PFSK-1 (cell line): ENCODE measurements around the gene SCRG1.

Source experiments
- FOXP2 ChIP-seq: optimal IDR thresholded peaks from 2 replicates; pipeline ENCODE3; 2011; ENCODE audit warnings: borderline replicate concordance, control low read depth, inconsistent platforms; ENCODE audit not compliant: insufficient read depth; ENCODE audit errors: extremely low read length, extremely low read depth
- POLR2AphosphoS5 ChIP-seq: IDR thresholded peaks from 2 replicates; pipeline ENCODE4 v1.6.1; 2012; ENCODE audit warnings: low read depth, mild to moderate bottlenecking, control low read depth, low read length, moderate library complexity
- SIN3A ChIP-seq: IDR thresholded peaks from 2 replicates; pipeline ENCODE4 v1.6.1; 2012; ENCODE audit warnings: mild to moderate bottlenecking, low read length, moderate library complexity, borderline replicate concordance; ENCODE audit not compliant: insufficient read depth
- TAF1 ChIP-seq: IDR thresholded peaks from 2 replicates; pipeline ENCODE4 v1.6.1; 2012; ENCODE audit warnings: low read length, control low read depth, borderline replicate concordance; ENCODE audit not compliant: insufficient read depth
- TF ChIP-seq, protein P1 (sequence below), 2 experiments: IDR thresholded peaks; 2 replicates each; pipeline versions ENCODE4 v1.6.1 to v1.8.0; 2011 to 2012; ENCODE audit warnings: low read depth in 2 of 2, low read length in 2 of 2, control low read depth in 1 of 2, inconsistent platforms in 1 of 2, mild to moderate bottlenecking in 1 of 2, moderate library complexity in 1 of 2; ENCODE audit not compliant: insufficient read depth in 1 of 2

The SCRG1 gene

DNA sequence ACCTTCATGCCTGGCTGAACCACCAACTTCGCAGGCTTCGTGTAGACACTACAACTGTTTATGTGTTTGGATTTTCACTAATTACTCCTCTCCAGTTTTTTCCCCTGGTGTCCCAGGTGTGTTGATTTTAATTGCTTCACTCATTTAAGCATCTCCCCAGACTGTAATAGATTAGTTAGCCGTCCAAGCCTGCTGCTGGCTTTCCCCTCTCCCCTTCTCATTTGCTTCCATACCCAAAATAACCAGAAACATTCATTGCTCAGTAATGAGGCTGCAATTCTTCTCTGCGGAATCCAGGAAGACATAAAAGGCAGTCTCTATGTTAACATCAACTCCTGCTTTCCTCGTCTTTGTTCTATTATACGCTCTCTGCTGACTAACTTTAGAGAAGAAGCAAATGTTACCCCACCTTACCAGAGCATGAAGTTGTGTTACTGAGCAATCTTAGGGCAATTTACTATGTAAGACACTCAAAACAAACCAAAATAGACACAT, 37.9 kb upstream of the SCRG1 start:
- TF ChIP-seq, protein P1, sequence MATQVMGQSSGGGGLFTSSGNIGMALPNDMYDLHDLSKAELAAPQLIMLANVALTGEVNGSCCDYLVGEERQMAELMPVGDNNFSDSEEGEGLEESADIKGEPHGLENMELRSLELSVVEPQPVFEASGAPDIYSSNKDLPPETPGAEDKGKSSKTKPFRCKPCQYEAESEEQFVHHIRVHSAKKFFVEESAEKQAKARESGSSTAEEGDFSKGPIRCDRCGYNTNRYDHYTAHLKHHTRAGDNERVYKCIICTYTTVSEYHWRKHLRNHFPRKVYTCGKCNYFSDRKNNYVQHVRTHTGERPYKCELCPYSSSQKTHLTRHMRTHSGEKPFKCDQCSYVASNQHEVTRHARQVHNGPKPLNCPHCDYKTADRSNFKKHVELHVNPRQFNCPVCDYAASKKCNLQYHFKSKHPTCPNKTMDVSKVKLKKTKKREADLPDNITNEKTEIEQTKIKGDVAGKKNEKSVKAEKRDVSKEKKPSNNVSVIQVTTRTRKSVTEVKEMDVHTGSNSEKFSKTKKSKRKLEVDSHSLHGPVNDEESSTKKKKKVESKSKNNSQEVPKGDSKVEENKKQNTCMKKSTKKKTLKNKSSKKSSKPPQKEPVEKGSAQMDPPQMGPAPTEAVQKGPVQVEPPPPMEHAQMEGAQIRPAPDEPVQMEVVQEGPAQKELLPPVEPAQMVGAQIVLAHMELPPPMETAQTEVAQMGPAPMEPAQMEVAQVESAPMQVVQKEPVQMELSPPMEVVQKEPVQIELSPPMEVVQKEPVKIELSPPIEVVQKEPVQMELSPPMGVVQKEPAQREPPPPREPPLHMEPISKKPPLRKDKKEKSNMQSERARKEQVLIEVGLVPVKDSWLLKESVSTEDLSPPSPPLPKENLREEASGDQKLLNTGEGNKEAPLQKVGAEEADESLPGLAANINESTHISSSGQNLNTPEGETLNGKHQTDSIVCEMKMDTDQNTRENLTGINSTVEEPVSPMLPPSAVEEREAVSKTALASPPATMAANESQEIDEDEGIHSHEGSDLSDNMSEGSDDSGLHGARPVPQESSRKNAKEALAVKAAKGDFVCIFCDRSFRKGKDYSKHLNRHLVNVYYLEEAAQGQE (IDR thresholded peaks at IDR 0.05; ENCODE audit: insufficient read depth in 1 of 2, low read depth in 2 of 2, low read length in 2 of 2) = no peak
- TF ChIP-seq SIN3A (no peak), FOXP2 (no peak), POLR2AphosphoS5 (no peak), TAF1 (no peak)

DNA sequence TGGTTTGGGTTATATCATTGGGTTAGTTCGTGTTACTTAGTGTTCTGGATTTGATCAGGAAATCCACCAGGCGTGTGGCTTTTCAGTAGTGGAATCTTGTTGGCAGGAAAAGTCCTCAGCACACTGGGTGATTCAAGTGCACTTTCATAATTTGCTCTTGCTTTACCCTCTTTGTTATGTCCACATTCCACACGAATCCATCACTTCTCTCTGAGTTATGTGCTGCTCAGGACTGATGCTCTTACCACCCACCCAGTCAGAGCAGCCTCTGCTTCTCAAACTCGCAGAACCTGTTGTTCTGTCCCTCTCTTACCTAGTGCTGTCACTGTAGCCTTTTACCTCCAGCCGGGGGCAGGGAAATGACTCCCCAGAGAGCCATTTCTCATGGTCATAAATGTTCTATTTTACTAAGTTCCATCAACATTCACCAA, 37.2 kb upstream of the SCRG1 start:
- TF ChIP-seq, protein P1 (IDR thresholded peaks at IDR 0.05; ENCODE audit: insufficient read depth in 1 of 2, low read depth in 2 of 2, low read length in 2 of 2) = no peak
- TF ChIP-seq POLR2AphosphoS5 = no peak
- no peak for TF ChIP-seq FOXP2
- no peak for TF ChIP-seq TAF1
- TF ChIP-seq SIN3A = no peak

DNA sequence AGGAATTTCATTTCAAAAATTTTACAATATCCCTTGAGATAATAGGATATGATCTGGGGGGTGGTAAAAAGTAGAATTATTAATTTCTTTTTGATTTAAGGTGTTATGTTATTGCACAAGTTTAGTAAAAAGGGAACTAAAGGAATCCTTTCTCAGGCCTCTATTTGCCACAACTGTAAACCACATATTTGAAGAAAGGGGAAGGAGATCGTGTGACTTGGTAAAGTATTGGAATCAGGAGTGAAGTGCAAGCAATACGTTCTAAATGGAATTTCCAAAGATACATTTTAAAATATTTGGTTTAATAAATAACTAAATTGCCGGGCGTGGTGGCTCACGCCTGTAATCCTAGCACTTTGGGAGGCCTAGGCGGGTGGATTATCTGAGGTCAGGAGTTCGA, 35.3 kb upstream of the SCRG1 start:
- TF ChIP-seq, protein P1 (IDR thresholded peaks at IDR 0.05; ENCODE audit: insufficient read depth in 1 of 2, low read depth in 2 of 2, low read length in 2 of 2) = no peak
- TF ChIP-seq SIN3A (no peak), FOXP2 (no peak), TAF1 (no peak), POLR2AphosphoS5 (no peak)

DNA sequence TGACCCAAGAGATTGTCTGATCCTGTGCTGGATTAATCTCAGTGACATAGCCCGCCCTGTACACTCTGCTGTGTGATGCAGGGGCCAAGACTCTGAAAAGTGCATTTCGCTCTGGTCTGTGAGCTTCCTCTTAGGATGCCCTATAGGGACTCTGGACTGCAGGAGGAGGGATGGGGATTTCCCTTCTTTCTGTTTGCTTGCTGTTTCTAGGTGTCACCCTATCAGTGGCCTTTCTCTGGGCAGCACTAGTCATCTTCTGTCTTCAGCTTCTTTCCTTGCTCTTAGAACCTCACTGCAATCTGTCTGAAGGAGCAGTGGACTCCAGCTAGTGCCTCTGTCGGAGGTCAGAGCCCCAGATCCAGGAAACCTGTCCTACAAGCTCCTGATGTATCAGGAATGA, 34.5 kb upstream of the SCRG1 start:
- TF ChIP-seq POLR2AphosphoS5 (no peak), FOXP2 (no peak), TAF1 (no peak), SIN3A (no peak)
- TF ChIP-seq, protein P1 (IDR thresholded peaks at IDR 0.05; ENCODE audit: insufficient read depth in 1 of 2, low read depth in 2 of 2, low read length in 2 of 2) = no peak

DNA sequence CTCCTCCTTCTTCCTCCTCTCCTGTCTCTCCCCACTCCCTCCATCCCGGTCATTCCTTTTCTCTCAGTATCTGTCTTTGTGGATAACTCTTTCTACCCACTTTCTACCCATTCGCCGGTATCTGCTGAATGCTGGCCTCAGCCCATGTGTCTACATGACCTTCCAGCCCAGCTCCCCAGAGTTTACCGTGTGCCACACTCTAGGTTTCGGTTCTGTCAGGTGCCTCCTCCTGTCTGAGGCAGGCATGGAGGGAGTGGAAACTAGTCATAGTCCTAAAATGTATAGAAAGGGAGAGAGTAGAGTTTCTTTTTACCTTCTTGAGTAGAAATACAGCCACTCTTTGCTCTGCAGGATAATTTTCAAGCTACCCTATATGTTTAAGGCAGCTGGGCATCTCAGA, 33.5 kb upstream of the SCRG1 start:
- no peak for TF ChIP-seq TAF1
- TF ChIP-seq, protein P1 (IDR thresholded peaks at IDR 0.05; ENCODE audit: insufficient read depth in 1 of 2, low read depth in 2 of 2, low read length in 2 of 2) = no peak
- no peak for TF ChIP-seq SIN3A
- no peak for TF ChIP-seq POLR2AphosphoS5
- TF ChIP-seq FOXP2 = no peak
